Measurements from ENCODE around the gene PLEKHA7. TPM values are rescaled to one million over a fixed set of nuclear protein-coding genes. Genes with fewer than 3 reads are reported as not detected.

The PLEKHA7 gene
- total and polyA plus RNA-seq, 2 of the 4 experiments (the other 2 are of a cell fraction): 0.12 TPM; not detected in 1

DNA sequence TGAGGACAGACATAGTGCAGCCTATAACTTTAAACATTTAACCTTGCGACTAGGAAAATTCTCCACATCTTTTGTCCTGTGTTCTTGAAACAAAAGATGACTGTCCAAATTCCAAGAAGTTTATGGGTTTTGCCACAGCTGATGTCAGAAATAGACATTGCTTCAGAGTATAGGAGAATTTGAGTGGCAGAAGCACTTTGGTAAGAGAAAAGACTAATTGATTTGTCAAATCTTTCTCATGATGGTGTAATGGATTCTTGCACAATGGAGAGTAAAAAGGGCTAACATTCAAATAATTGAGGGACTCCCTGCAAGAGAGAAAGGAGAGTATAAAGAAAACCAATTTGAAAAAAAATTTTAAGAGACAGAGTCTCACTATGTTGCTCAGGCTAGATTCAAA lies 250.5 kb downstream of the PLEKHA7 start:
- Histone ChIP-seq H3K4me3 (ENCODE audit: insufficient read depth, low read depth, low read length) (no peak overlapping the region), H3K4me2 (ENCODE audit: low read depth, low read length) (no peak overlapping the region), H2BK120ac (ENCODE audit: low read depth, low read length) (no peak overlapping the region), H4K8ac (ENCODE audit: low read depth in 2 of 2, low read length in 2 of 2) (no peak overlapping the region), H3K27ac (ENCODE audit: insufficient read depth, low read length) (no peak overlapping the region), H2AK5ac (ENCODE audit: low read depth, low read length) (no peak overlapping the region), H2AFZ (replicated peaks; ENCODE audit: low read length, poor library complexity) (no peak overlapping the region), H3K4ac (ENCODE audit: low read depth, low read length) (no peak overlapping the region), H3K23ac (ENCODE audit: low read depth, low read length) (no peak overlapping the region), H3K4me1 (ENCODE audit: control insufficient read depth, insufficient read depth, low read length) (no peaks in the 10 kb centered on the region), H4K20me1 (ENCODE audit: insufficient read depth, low read length) (no peaks in the 10 kb centered on the region), H3K56ac (ENCODE audit: extremely low read depth, insufficient read depth, low read length) (no peak overlapping the region), H3K27me3 (ENCODE audit: control insufficient read depth, insufficient read depth, low read length) (peaks cover 11% of the 10 kb centered on the region), H4K5ac (ENCODE audit: low read depth, low read length) (no peak overlapping the region), H2BK15ac (ENCODE audit: low read depth, low read length) (no peak overlapping the region), H2BK5ac (ENCODE audit: low read depth, low read length, poor library complexity, severe bottlenecking) (no peak overlapping the region), H3K9me1 (ENCODE audit: insufficient read depth, low read length) (no peaks in the 10 kb centered on the region), H3K36me3 (ENCODE audit: control insufficient read depth, insufficient read depth, low read length) (no peaks in the 10 kb centered on the region), H3K18ac (ENCODE audit: low read depth, low read length) (no peak overlapping the region), H4K91ac (ENCODE audit: insufficient read depth, low read depth, low read length) (no peak overlapping the region), H3K9ac (ENCODE audit: low read depth, low read length) (no peak overlapping the region), H3K14ac (replicated peaks; ENCODE audit: low read depth, low read length) (no peak overlapping the region), H2BK20ac (ENCODE audit: low read depth, low read length) (no peak overlapping the region), H2AK9ac (replicated peaks; ENCODE audit: low read depth, low read length, poor library complexity) (no peak overlapping the region), H3K79me1 (ENCODE audit: low read depth in 1 of 2, low read length in 2 of 2) (no peaks in the 10 kb centered on the region), H3K9me3 (ENCODE audit: control insufficient read depth, insufficient read depth, low read length) (no peaks in the 10 kb centered on the region)
- no CpG with 5 or more reads among the region's 1 CpG for WGBS, 2 experiments (ENCODE audit: extremely low coverage in 2 of 2, insufficient read length in 1 of 2)
- DNase-seq: no peak
- TF ChIP-seq RCOR1 (IDR thresholded peaks at IDR 0.05; ENCODE audit: insufficient replicate concordance, low read length): no peak
- no peak for TF ChIP-seq MAFK (IDR thresholded peaks at IDR 0.05; ENCODE audit: low read depth, low read length)
- TF ChIP-seq CEBPB (IDR thresholded peaks at IDR 0.05; ENCODE audit: low read depth, low read length): no peak
- TF ChIP-seq NFE2L2 (IDR thresholded peaks at IDR 0.05; ENCODE audit: low read depth, low read length): no peak
- no peak for TF ChIP-seq MXI1 (IDR thresholded peaks at IDR 0.05; ENCODE audit: borderline replicate concordance, low read depth, low read length)
- TF ChIP-seq RFX5 (IDR thresholded peaks at IDR 0.05; ENCODE audit: low read depth, low read length): no peak
- TF ChIP-seq, protein P1, sequence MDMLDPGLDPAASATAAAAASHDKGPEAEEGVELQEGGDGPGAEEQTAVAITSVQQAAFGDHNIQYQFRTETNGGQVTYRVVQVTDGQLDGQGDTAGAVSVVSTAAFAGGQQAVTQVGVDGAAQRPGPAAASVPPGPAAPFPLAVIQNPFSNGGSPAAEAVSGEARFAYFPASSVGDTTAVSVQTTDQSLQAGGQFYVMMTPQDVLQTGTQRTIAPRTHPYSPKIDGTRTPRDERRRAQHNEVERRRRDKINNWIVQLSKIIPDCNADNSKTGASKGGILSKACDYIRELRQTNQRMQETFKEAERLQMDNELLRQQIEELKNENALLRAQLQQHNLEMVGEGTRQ (IDR thresholded peaks at IDR 0.05; ENCODE audit: low read depth, low read length): no peak
- TF ChIP-seq SMC3 (IDR thresholded peaks at IDR 0.05; ENCODE audit: low read depth, low read length): no peak
- no peak for TF ChIP-seq RAD21 (IDR thresholded peaks at IDR 0.05; ENCODE audit: low read length)
- TF ChIP-seq MAZ (IDR thresholded peaks at IDR 0.05; ENCODE audit: borderline replicate concordance, low read depth, low read length): no peak
- no peak for TF ChIP-seq FOS (IDR thresholded peaks at IDR 0.05; ENCODE audit: low read depth, low read length)
- TF ChIP-seq BHLHE40 (IDR thresholded peaks at IDR 0.05; ENCODE audit: low read depth, low read length): no peak
- no peak for TF ChIP-seq POLR2A (IDR thresholded peaks at IDR 0.05; ENCODE audit: low read depth, low read length)
- TF ChIP-seq, protein P2, sequence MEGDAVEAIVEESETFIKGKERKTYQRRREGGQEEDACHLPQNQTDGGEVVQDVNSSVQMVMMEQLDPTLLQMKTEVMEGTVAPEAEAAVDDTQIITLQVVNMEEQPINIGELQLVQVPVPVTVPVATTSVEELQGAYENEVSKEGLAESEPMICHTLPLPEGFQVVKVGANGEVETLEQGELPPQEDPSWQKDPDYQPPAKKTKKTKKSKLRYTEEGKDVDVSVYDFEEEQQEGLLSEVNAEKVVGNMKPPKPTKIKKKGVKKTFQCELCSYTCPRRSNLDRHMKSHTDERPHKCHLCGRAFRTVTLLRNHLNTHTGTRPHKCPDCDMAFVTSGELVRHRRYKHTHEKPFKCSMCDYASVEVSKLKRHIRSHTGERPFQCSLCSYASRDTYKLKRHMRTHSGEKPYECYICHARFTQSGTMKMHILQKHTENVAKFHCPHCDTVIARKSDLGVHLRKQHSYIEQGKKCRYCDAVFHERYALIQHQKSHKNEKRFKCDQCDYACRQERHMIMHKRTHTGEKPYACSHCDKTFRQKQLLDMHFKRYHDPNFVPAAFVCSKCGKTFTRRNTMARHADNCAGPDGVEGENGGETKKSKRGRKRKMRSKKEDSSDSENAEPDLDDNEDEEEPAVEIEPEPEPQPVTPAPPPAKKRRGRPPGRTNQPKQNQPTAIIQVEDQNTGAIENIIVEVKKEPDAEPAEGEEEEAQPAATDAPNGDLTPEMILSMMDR (conservative IDR thresholded peaks at IDR 0.05; ENCODE audit: low read depth, low read length): no peak
- TF ChIP-seq ELK1 (IDR thresholded peaks at IDR 0.05; ENCODE audit: borderline replicate concordance, low read depth, low read length): no peak
- no peak for TF ChIP-seq CHD1 (IDR thresholded peaks at IDR 0.05; ENCODE audit: low read depth, low read length)
- POLR2A ChIA-PET (ENCODE audit: unreplicated experiment): no interaction called here
- no peak for ATAC-seq (ENCODE audit: low read depth)
- intact Hi-C loops (cut with micrococcal nuclease): no loop called here
- dilution Hi-C loops (cut with HindIII; ENCODE audit: low sequenced_read_pairs, unreplicated experiment): no loop called here
- BruUV-seq (replicated peaks): no TSS peak
- in situ Hi-C loops (cut with MboI; ENCODE audit: low sequenced_read_pairs): no loop called here
- CTCF ChIA-PET: no interaction called here
